HepG2 (cell line): Measurements from ENCODE around the gene BCAS1. TPM values are rescaled to one million over a fixed set of nuclear protein-coding genes. Genes with fewer than 3 reads are reported as not detected.

Experiments used
- ATAC-seq: fragments of 200-7000 bp; cut with Tn5 transposase; 3 replicates; pipeline ENCODE4 v1.9.1; 2020; ENCODE audit warnings: mild to moderate bottlenecking, moderate library complexity
- BruUV-seq: library from RNA; stranded (reverse); fragments of 400-500 nt; replicated peaks from 2 replicates; lab custom pipeline; 2021; lab: Mats Ljungman, UMichigan
- CTCF ChIA-PET: fragments of 300-600 bp; formaldehyde crosslinking; extraction: SDS; loops from one replicate; lab custom pipeline; 2021; ENCODE audit warnings: low total read pairs, inconsistent platforms, low intra/inter-chr PET ratio; lab: Yijun Ruan, JAX
- POLR2A ChIA-PET: fragments of 350-600 bp; sonication (Branson Sonifier 250); formaldehyde crosslinking; loops from one replicate; lab custom pipeline; 2020; ENCODE audit warnings: antibody characterized with exemption, inconsistent platforms; lab: Yijun Ruan, JAX
- DNase-seq: peaks from one replicate; pipeline ENCODE4 v3.0.0-alpha.2; 2015; ENCODE audit warnings: low spot score
- FAIRE-seq: peaks from 3 replicates; lab custom pipeline; 2011; peaks lifted over from hg19 to GRCh38; lab: Jason Lieb, UNC
- H2AFZ ChIP-seq: one replicate; pipeline ENCODE4 v1.6.1; 2011; ENCODE audit warnings: low read length, inconsistent platforms
- H3K27ac ChIP-seq: fragments of 300-600 bp; 3 replicates; pipeline ENCODE4 v1.8.0; 2011; ENCODE audit warnings: mixed run types, mild to moderate bottlenecking, mixed read lengths, low read length, inconsistent platforms; ENCODE audit not compliant: insufficient read depth; ENCODE audit errors: extremely low read length
- H3K27me3 ChIP-seq, 2 experiments: fragments of 200-600 bp in 1 of 2; 2 replicates in 1 of 2; 3 replicates in 1 of 2; pipeline versions ENCODE4 v1.6.0 to v1.8.0; 2011; ENCODE audit warnings: low read length in 2 of 2, mild to moderate bottlenecking in 2 of 2, moderate library complexity in 2 of 2, inconsistent platforms in 1 of 2; ENCODE audit not compliant: insufficient read depth in 2 of 2, control insufficient read depth in 1 of 2
- H3K36me3 ChIP-seq, 2 experiments: fragments of 200-600 bp in 1 of 2; replicated peaks in 1 of 2; 2 replicates in 1 of 2; 3 replicates in 1 of 2; pipeline versions ENCODE4 v1.5.1 to v1.8.0; 2011; ENCODE audit warnings: low read length in 2 of 2, inconsistent platforms in 1 of 2; ENCODE audit not compliant: insufficient read depth in 2 of 2, control insufficient read depth in 1 of 2
- H3K4me1 ChIP-seq: 2 replicates; pipeline ENCODE4 v1.5.1; 2012; ENCODE audit warnings: low read length, inconsistent platforms; ENCODE audit not compliant: insufficient read depth
- H3K4me2 ChIP-seq: 2 replicates; pipeline ENCODE4 v1.6.0; 2011; ENCODE audit warnings: low read depth, low read length, inconsistent platforms
- H3K4me3 ChIP-seq, 3 experiments: fragments of 200-600 bp in 1 of 3; sonication (generic), shearing (Covaris generic) in 1 of 3; replicated peaks in 1 of 3; 2 replicates each; pipeline ENCODE4 v1.5.1; 2011 to 2016; ENCODE audit warnings: low read length in 3 of 3, inconsistent platforms in 2 of 3, low read depth in 2 of 3, mild to moderate bottlenecking in 2 of 3, control low read depth in 1 of 3, mixed read lengths in 1 of 3; ENCODE audit not compliant: insufficient read depth in 1 of 3
- H3K79me2 ChIP-seq: one replicate; pipeline ENCODE4 v1.6.1; 2011; ENCODE audit warnings: low read length, inconsistent platforms; ENCODE audit not compliant: insufficient read depth
- H3K9ac ChIP-seq: 2 replicates; pipeline ENCODE4 v1.6.0; 2011; ENCODE audit warnings: mild to moderate bottlenecking, low read depth, low read length, inconsistent platforms; ENCODE audit not compliant: insufficient read depth
- H3K9me3 ChIP-seq: 2 replicates; pipeline ENCODE4 v1.5.1; 2012; ENCODE audit warnings: mild to moderate bottlenecking, low read length
- H4K20me1 ChIP-seq: 2 replicates; pipeline ENCODE4 v1.6.0; 2011; ENCODE audit warnings: inconsistent platforms, mild to moderate bottlenecking, low read length, moderate library complexity; ENCODE audit not compliant: insufficient read depth
- ARID2 ChIP-seq: sonication (generic); formaldehyde crosslinking; IDR thresholded peaks from 2 replicates; pipeline ENCODE4 v1.8.1; 2022; ENCODE audit warnings: mild to moderate bottlenecking, missing genetic modification reagents, borderline replicate concordance
- ARNT2 ChIP-seq: sonication (generic); formaldehyde crosslinking; IDR thresholded peaks from 2 replicates; pipeline ENCODE4 v1.8.0; 2022; ENCODE audit warnings: mild to moderate bottlenecking, low read depth, missing genetic modification reagents, moderate library complexity
- CBX1 ChIP-seq: IDR thresholded peaks from one replicate; pipeline ENCODE4 v1.6.1; 2016; ENCODE audit warnings: antibody characterized with exemption, low read depth
- MED8 ChIP-seq: sonication (generic); formaldehyde crosslinking; IDR thresholded peaks from 2 replicates; pipeline ENCODE4 v1.8.1; 2023; ENCODE audit warnings: mild to moderate bottlenecking, missing genetic modification reagents; ENCODE audit not compliant: insufficient replicate concordance
- NPAS2 ChIP-seq: sonication (generic); formaldehyde crosslinking; IDR thresholded peaks from 2 replicates; pipeline ENCODE4 v1.8.0; 2022; ENCODE audit warnings: mild to moderate bottlenecking, missing genetic modification reagents, borderline replicate concordance
- TBX2 ChIP-seq: sonication (generic); formaldehyde crosslinking; IDR thresholded peaks from 2 replicates; pipeline ENCODE4 v1.5.0; 2020; ENCODE audit warnings: missing genetic modification reagents, mild to moderate bottlenecking, borderline replicate concordance
- TSC22D2 ChIP-seq: sonication (generic); formaldehyde crosslinking; IDR thresholded peaks from 2 replicates; pipeline ENCODE4 v1.5.1; 2020; ENCODE audit warnings: missing genetic modification reagents, mild to moderate bottlenecking, borderline replicate concordance
- ZFP90 ChIP-seq: sonication (generic); formaldehyde crosslinking; IDR thresholded peaks from 2 replicates; pipeline ENCODE4 v1.8.0; 2022; ENCODE audit warnings: missing genetic modification reagents, mild to moderate bottlenecking, inconsistent platforms, borderline replicate concordance
- ZNF263 ChIP-seq: sonication (generic); formaldehyde crosslinking; IDR thresholded peaks from 2 replicates; pipeline ENCODE4 v1.4.0; 2020; ENCODE audit warnings: missing genetic modification reagents
- WGBS: methylation state at CpG from one replicate; pipeline ENCODE4 v1.1.6; 2017; ENCODE audit warnings: low lambda C conversion rate; 5-methylcytosine and 5-hydroxymethylcytosine counted together
- in situ Hi-C: cut with HindIII; loops from 2 replicates; pipeline ENCODE4 v1.10.0; 2017; ENCODE audit warnings: low pct_unique_long_range_greater_than_20kb; ENCODE audit not compliant: extremely low pct_ligation_motif_present
- intact Hi-C: fragments of 100-400 bp; cut with micrococcal nuclease; formaldehyde crosslinking; loops from one replicate; pipeline ENCODE4 v1.10.0; 2022; ENCODE audit not compliant: unreplicated experiment
- polyA plus RNA-seq, 8 experiments: library from polyadenylated mRNA; depleted of rRNA in 3 of 8; stranded (reverse) in 7 of 8; unstranded in 1 of 8; fragments of >200 nt; fragmentation: Illumina TruSeq in 4 of 8; extraction: Trizol in 4 of 8; gene quantifications; 2 replicates each; pipeline versions ENCODE4 v1.2.1 to v1.2.3, GENCODE V29; 2011 to 2016; ENCODE audit warnings: low read depth in 4 of 8, missing spikeins in 1 of 8, mixed read lengths in 1 of 8; ENCODE audit not compliant: insufficient read depth in 1 of 8
- total RNA-seq, 5 experiments: library from RNA; depleted of rRNA; stranded (reverse); fragments of >200 nt; fragmentation: Illumina TruSeq; extraction: Trizol; gene quantifications; 2 replicates each; pipeline ENCODE4 v1.2.3, GENCODE V29; 2016; ENCODE audit warnings: low read depth in 1 of 5
- TF ChIP-seq, protein P1 (sequence below): sonication (generic); formaldehyde crosslinking; IDR thresholded peaks from 2 replicates; pipeline ENCODE4 v1.4.0; 2020; ENCODE audit warnings: missing genetic modification reagents
- TF ChIP-seq, protein P2 (sequence below): sonication (generic); formaldehyde crosslinking; conservative IDR thresholded peaks from 2 replicates; pipeline ENCODE4 v1.4.0; 2020; ENCODE audit warnings: missing genetic modification reagents

The BCAS1 gene
- total and polyA plus RNA-seq, 2 of the 13 experiments (the other 11 are each of a cell fraction or from before 2014, with no cell fraction given), result 0.55 to 0.91 TPM

DNA sequence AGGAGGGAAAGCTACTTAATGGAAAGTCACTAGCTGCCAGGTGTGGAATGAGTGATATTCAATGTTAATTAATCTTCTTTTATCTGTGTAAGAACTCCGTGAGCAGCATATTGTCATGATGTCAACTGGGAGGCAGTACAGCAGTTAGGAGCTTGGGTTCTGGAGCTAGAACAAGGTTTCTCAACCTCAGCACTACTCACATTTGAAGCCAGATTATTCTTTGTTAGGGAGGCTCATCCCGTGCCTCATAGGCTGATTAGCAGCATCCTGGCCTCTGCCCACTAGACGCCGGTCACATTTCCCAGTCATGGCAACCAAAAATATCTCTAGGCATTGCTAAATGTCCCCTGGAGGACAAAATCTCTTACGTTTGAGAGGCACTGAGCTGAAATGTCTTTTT is 41.2 kb downstream of the BCAS1 start:
- H3K9ac ChIP-seq, result no peak overlapping the region
- no peaks in the 10 kb centered on the region for H3K36me3 ChIP-seq
- no peaks in the 10 kb centered on the region for H3K4me1 ChIP-seq
- H3K4me3 ChIP-seq, result no peak overlapping the region
- no peaks in the 10 kb centered on the region for H4K20me1 ChIP-seq
- no peaks in the 10 kb centered on the region for H3K79me2 ChIP-seq
- in situ Hi-C loops (no loop called here), intact Hi-C loops (no loop called here)
- DNase-seq (no peak), ATAC-seq (no peak), FAIRE-seq (no peak)
- H3K27me3 ChIP-seq, result no peaks in the 10 kb centered on the region
- H3K9me3 ChIP-seq, result no peaks in the 10 kb centered on the region
- ChIA-PET POLR2A (no interaction called here), CTCF (no interaction called here)
- no TSS peak for BruUV-seq
- 63% methylated on average over 5 of the region's 5 CpGs for WGBS
- H2AFZ ChIP-seq, result no peak overlapping the region
- no peak overlapping the region for H3K4me2 ChIP-seq
- no peak for TF ChIP-seq ZFP90
- TF ChIP-seq NPAS2 (CRISPR knock-in tag), result no peak
- no peak for TF ChIP-seq TBX2 (CRISPR knock-in tag)
- no peak for TF ChIP-seq ARNT2
- TF ChIP-seq ARID2 (CRISPR knock-in tag), result no peak
- TF ChIP-seq CBX1, result no peak
- TF ChIP-seq TSC22D2 (CRISPR knock-in tag), result no peak
- TF ChIP-seq, protein P1, sequence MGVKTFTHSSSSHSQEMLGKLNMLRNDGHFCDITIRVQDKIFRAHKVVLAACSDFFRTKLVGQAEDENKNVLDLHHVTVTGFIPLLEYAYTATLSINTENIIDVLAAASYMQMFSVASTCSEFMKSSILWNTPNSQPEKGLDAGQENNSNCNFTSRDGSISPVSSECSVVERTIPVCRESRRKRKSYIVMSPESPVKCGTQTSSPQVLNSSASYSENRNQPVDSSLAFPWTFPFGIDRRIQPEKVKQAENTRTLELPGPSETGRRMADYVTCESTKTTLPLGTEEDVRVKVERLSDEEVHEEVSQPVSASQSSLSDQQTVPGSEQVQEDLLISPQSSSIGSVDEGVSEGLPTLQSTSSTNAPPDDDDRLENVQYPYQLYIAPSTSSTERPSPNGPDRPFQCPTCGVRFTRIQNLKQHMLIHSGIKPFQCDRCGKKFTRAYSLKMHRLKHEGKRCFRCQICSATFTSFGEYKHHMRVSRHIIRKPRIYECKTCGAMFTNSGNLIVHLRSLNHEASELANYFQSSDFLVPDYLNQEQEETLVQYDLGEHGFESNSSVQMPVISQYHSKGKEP (CRISPR knock-in tag), result no peak
- TF ChIP-seq, protein P2, sequence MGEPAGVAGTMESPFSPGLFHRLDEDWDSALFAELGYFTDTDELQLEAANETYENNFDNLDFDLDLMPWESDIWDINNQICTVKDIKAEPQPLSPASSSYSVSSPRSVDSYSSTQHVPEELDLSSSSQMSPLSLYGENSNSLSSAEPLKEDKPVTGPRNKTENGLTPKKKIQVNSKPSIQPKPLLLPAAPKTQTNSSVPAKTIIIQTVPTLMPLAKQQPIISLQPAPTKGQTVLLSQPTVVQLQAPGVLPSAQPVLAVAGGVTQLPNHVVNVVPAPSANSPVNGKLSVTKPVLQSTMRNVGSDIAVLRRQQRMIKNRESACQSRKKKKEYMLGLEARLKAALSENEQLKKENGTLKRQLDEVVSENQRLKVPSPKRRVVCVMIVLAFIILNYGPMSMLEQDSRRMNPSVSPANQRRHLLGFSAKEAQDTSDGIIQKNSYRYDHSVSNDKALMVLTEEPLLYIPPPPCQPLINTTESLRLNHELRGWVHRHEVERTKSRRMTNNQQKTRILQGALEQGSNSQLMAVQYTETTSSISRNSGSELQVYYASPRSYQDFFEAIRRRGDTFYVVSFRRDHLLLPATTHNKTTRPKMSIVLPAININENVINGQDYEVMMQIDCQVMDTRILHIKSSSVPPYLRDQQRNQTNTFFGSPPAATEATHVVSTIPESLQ (CRISPR knock-in tag), result no peak
- no peak for TF ChIP-seq MED8 (CRISPR knock-in tag)
- no peak for TF ChIP-seq ZNF263 (CRISPR knock-in tag)
- H3K27ac ChIP-seq, result no peak overlapping the region
